Activated T-cell treated with anti-CD3 and anti-CD28 coated beads for 48 hours (primary cell): Measurements from ENCODE around the gene MTX3.

ENCODE experiments used
- DNase-seq: peaks from one replicate; pipeline ENCODE4 v3.0.0-alpha.2; 2020; ENCODE audit warnings: low read depth

The MTX3 gene

DNA sequence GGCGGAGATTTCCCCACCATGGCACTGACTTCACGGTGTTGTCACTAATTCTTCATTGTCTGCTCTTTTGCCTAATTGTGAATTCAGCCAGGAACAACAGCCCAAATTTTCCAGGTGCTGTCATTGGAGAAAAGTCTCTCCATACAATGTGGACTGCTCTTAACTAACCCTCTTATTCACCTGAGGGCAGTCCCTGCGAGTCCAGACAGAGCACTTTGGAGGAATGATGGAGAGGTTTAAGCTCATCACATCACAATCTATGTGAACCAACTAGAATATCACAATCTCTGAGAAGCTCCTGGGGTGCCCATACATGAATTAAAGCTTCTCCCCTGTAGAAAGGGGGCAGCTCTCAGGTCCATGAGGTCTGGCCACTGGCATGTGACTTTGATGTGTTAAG lies 56.4 kb downstream of the MTX3 start:
- no peak for DNase-seq

DNA sequence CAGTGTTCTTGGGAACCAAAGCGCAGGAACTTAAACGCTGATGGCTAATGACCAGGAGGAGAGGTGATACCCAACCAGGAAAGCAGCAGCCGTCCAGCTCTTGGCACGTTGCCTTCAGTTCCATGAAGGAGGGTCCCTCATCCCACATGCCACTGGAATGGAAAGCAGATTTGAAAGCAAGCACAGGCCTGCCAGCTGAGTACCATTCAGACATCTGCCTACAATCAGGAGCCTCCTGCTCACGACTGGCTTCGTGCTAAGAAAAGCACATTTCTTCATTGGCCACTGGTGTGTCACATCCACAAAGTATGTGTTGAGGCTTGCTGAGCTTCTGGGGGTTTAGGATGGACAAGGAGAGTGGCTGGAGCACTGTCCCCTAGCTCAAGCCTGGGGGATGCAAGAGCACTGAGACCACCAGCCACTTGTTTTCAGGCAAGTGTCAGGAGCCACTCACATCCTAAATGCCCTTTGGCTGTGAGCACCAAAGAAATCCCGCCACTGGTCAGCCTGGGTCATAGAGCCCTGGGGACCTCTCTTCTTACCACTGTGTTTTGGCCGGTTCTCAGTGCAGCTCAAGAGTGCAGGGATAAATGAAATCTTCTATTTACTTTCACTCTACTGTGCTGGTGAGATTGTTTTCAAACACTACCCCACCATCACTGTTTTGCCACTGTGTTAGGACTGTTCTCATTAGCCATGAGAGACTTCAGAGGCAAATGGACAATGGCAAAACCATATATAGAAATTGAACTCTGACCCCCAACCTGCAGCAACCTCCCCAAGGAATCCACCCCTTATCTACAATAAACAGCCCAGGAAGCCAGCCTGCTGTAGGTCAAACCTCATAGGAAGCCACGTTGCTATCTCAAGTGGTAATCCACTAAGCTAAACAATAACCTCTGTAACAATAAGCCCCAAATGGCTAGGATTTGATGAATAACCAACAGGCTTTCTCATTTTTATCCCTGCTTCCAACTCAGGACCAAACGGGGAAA lies 58.3 kb downstream of the MTX3 start:
- DNase-seq: no peak

DNA sequence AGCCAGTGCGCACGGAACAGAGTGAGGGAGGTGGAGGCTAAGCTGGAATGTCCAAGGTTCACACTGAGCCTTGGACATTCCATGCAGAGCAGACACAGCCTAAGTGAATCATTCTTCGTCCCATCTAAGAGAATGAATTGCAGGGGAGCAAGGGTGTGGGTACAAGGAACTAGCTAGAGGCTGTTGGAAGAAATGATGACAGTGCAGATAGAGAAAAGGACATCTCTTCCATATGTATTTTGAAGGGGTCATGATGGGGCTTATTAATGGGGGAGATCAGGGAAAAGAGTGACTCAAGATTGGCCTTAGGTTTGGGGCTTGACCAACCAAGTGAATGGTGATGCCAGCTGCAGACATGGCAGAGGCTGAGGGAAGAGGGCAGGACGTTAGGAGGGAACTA lies 59.2 kb downstream of the MTX3 start:
- no peak for DNase-seq

DNA sequence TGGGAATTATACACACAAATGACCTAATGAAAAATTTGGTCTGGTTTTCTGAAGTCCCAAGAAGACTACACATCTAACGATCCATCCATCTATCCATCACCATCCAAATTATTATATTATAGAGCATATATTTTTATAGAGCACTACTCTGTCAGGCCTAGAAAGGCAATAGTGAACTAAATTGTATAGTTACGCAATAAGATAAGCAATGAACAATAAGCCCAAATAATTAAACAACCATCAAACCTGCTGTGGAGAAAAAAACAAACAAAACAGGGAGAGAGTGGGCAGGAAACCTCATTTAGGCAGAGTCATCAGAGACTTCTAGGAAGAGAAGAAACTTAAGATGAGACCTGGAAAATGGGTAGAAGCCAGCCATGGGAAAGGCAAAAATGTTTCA lies 59.7 kb downstream of the MTX3 start:
- DNase-seq: no peak

DNA sequence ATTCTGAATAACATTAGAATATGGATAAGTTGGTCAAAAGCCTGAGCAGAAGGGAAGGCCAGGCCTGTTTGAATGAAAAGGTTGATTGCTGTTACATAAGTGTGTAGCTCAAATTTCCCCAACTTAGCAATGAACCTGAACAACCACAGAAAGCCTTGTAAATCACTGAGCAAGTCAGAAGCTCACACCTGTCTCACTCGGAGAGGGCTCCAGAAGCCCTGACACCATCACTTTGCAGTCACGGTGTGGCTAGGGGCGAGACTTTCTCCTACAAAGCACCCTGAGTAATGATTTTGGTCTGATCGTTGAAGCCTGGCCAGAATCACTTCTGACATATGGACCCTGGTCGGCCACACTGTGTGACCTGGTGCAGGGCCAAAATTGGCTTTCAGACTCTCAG lies 62.0 kb downstream of the MTX3 start:
- no peak for DNase-seq
